Retinal pigment epithelial cell (primary cell): ENCODE data around the gene DLEC1.
"Not testable (repeated sequence)": the region's sequence is repeated elsewhere in the genome, so short reads cannot be mapped to it uniquely, and the experiment has no call there.

Source experiments
- DNase-seq: peaks from one replicate; pipeline ENCODE4 v3.0.0-alpha.2; 2010; ENCODE audit warnings: low read depth
- H3K4me3 ChIP-seq: 2 replicates; pipeline ENCODE4 v1.5.1; 2011; ENCODE audit warnings: mild to moderate bottlenecking, low read length, control low read depth, moderate library complexity
- TF ChIP-seq, protein P1 (sequence below): conservative IDR thresholded peaks from 2 replicates; pipeline ENCODE4 v1.5.1; 2011; ENCODE audit warnings: low read depth, low read length, control low read depth, inconsistent platforms

DLEC1 gene

DNA sequence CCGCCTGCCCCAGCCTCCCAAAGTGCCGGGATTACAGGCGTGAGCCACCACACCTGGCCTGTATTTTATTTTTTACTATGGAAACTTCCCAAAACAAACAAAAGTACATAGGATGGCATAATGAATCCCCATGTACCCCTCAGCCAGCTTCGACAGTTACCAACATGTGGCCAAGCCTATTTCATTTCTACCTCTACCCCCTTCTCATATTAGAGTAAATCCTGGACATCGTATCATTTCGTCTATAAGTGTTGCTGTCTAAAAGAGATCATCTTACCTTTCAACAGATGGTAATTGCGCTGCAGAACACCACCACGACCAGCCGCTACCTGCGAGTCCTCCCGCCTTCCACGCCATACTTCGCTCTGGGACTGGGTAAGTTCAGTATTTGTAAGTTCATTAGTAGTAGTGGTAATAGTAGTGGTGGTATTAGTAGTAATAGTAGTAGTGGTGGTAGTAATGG is 44.9 kb downstream of the DLEC1 start:
- DNase-seq, result no peak

DNA sequence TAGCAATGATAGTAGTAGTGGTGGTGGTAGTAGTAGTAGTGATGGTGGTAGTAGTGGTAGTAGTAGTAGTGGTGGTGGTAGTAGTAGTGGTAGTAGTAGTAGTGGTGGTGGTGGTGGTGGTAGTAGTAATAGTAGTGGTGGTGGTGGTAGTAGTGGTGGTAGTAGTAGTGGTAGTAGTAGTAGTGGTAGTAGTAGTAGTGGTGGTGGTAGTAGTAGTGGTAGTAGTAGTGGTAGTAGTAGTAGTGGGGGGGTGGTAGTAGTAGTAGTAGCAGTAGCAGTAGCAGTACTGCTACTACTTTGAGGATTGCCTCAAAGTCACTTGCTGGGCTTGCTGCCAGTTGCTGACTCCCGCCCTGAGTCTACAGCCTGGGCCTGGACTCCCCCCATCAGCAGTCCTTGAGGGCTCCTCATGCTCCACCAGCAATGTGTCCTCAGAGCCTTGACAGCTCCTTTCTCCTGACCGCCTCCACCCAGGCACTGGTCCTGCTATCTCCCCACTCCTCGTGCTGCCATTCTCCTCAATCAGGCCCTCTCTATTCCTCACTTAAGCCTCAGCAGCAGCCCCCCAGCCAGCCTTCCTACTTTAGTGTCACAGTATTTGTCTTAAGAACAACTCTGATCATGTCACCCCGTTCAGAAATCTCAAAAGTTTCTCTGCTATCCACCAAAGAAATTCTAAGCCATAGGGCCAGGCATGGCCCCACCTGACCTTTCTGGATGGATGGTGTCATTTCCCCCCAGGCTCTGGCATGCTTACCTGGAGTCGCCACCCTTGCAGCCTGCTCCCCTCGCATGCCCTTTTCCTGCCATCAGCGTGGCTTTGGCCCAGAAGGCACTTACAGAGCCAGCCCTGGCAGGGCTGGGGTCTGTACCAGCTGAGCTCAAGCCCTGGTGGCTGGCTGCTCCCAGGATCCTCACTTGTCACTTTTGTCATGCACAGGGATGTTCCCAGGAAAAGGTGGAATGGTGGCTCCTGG is 45.6 kb downstream of the DLEC1 start:
- DNase-seq, result no peak
- TF ChIP-seq, protein P1, sequence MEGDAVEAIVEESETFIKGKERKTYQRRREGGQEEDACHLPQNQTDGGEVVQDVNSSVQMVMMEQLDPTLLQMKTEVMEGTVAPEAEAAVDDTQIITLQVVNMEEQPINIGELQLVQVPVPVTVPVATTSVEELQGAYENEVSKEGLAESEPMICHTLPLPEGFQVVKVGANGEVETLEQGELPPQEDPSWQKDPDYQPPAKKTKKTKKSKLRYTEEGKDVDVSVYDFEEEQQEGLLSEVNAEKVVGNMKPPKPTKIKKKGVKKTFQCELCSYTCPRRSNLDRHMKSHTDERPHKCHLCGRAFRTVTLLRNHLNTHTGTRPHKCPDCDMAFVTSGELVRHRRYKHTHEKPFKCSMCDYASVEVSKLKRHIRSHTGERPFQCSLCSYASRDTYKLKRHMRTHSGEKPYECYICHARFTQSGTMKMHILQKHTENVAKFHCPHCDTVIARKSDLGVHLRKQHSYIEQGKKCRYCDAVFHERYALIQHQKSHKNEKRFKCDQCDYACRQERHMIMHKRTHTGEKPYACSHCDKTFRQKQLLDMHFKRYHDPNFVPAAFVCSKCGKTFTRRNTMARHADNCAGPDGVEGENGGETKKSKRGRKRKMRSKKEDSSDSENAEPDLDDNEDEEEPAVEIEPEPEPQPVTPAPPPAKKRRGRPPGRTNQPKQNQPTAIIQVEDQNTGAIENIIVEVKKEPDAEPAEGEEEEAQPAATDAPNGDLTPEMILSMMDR, result no peak
- no peak overlapping the region for H3K4me3 ChIP-seq

More for the DNA sequence above, 44.9 kb downstream of the DLEC1 start:
- no peak overlapping the region for H3K4me3 ChIP-seq
- TF ChIP-seq, protein P1, result no peak

DNA sequence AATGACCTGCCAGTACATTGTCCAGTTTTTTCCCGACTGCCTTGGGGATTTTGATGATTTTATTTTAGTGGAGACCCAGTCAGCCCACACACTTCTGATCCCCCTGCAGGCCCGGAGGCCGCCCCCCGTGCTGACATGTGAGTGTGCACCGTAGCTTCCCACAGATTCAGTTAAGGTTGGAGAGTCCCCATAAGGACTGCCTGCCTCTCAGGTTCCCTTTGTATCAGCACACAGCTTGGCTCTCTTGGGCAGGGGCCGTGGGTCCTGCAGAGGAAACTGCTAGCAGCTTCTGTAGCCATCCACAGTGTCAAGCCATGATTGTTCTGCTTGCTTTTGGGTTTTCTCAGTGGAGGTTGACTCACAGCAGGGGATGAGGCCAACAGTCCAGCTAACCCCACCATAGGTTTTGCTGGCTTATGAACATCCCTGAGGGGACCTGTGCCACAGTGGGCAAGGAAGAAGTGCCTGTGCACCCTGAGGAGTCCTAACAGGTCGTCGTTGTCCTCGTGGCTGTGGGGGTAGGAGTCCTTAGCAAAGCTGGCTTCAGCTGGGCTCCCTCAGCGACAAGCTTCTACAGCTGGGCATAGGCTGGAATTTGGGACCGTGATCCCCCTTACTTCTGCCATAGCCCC is 46.4 kb downstream of the DLEC1 start:
- DNase-seq, result no peak
- TF ChIP-seq, protein P1, result no peak
- H3K4me3 ChIP-seq, result no peak overlapping the region

DNA sequence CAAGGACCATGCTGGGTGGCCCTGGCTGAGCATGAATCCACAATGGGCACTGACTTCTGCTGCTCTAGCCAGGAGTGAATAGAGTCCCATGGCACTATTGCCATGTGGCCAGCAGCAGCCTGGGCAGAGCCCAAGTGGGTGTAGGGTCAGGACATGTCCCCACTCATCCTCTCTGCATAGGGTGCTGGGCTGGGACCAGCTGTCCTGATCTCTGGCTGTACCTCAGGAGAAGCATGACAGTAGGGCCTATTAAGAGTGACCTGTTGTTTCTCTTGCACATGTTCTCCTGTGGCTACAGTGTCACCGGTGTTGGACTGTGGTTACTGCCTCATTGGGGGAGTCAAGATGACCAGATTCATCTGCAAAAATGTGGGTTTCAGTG is 46.9 kb downstream of the DLEC1 start:
- no peak overlapping the region for H3K4me3 ChIP-seq
- TF ChIP-seq, protein P1, result no peak
- DNase-seq, result no peak

DNA sequence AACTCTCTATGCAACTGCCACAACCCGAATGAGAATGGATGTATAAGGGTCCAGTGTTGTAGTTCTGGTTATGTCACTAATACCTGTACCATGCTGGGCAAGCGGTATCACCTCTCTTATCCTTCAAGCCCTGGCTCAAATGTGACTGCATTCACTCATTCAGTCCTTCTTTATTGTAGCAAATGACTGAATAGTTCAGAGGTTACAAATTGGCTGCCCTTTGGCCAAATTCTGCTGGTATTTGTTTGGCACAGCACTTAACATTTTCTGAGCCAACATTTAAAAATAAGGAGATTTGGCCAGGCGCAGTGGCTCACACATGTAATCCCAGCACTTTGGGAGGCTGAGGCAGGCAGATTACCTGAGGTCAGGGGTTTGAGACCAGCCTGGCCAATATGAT is 47.5 kb downstream of the DLEC1 start:
- H3K4me3 ChIP-seq, result no peak overlapping the region
- TF ChIP-seq, protein P1, result no peak
- DNase-seq, result no peak

DNA sequence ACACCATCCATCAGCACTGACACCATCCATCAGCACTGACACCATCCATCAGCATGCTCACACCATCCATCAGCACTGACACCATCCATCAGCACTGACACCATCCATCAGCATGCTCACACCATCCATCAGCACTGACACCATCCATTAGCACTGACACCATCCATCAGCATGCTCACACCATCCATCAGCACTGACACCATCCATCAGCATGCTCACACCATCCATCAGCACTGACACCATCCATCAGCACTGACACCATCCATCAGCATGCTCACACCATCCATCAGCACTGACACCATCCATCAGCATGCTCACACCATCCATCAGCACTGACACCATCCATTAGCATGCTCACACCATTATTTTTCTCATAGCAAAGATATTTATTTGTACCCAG is 48.3 kb downstream of the DLEC1 start:
- not testable (repeated sequence) for H3K4me3 ChIP-seq, DNase-seq

DNA sequence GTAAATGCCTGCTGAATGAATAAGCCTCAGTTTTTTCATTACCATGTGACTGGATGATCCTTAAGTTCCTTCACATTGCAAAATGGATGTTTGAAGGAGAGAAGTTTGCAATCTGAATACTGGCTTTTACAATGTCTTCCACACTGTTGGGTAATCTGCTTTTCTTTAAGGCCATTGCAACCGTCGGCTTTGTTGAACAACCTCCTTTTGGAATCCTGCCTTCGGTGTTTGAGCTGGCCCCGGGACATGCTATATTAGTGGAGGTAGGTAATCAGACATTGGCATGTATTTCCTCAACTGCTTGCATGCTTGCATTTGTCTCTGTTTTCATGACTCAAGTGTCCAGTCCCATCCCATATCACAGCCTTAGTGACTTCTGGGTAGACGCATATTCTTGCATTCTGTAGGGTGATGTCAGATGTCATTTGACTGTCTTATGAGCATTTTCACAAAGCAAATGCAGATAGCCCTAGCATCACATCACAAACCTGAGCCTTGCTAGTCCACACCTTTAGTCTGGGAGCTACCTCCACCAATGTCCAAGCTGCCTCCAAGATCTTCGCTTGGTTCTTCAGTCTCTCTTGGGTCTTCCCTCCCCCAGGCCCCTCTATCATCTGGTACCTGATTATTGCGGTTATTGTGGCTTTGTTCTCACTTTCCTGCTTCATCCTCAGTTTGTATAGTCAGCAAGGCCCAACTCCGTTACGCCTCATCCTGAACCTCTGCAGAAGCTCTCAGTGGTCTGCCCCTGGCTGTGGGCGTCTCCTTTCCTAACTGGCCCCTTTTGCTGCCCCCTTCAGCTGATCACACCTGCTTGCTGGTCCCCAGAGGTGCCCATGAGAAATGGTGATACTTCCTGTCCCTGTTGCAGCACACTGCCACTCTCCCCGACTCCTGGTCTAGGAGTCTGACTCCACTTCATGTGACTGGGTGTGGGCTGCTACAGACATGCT is 49.4 kb downstream of the DLEC1 start:
- H3K4me3 ChIP-seq, result no peak overlapping the region
- TF ChIP-seq, protein P1, result no peak
- no peak for DNase-seq
